GM12878 (cell line): ENCODE results near the gene HPSE2. TPM values are rescaled to one million over a fixed set of nuclear protein-coding genes. Genes with fewer than 3 reads are reported as not detected.

Source experiments
- ATAC-seq: fragments of 200-7000 bp; cut with Tn5 transposase; 3 replicates; pipeline ENCODE4 v1.9.1; 2020; ENCODE audit warnings: mild to moderate bottlenecking, moderate library complexity
- BruUV-seq: library from RNA; stranded (reverse); fragments of 400-500 nt; replicated peaks from 2 replicates; lab custom pipeline; 2021; lab: Mats Ljungman, UMichigan
- CTCF ChIA-PET: fragments of 300-600 bp; sonication (Branson Sonifier 250); formaldehyde crosslinking; extraction: SDS; loops from one replicate; lab custom pipeline; 2021; ENCODE audit warnings: inconsistent platforms; lab: Yijun Ruan, JAX
- POLR2A ChIA-PET: fragments of 350-600 bp; formaldehyde crosslinking; extraction: SDS; loops from one replicate; lab custom pipeline; 2021; ENCODE audit warnings: inconsistent platforms; lab: Charles Lee
- RAD21 ChIA-PET: fragments of 300-600 bp; sonication (Branson Sonifier 250); formaldehyde crosslinking; loops from one replicate; lab custom pipeline; 2023; ENCODE audit warnings: antibody characterized with exemption; ENCODE audit not compliant: unreplicated experiment; lab: Charles Lee
- SMC1A ChIA-PET: fragments of 300-600 bp; sonication (Branson Sonifier 250); formaldehyde crosslinking; loops from one replicate; lab custom pipeline; 2023; ENCODE audit not compliant: unreplicated experiment, uncharacterized antibody; lab: Charles Lee
- DNase-seq: peaks from one replicate; pipeline ENCODE4 v3.0.0-alpha.2; 2011; ENCODE audit warnings: low read depth, low spot score
- FAIRE-seq: peaks from 3 replicates; lab custom pipeline; 2011; peaks lifted over from hg19 to GRCh38; lab: Jason Lieb, UNC
- H2AFZ ChIP-seq: 2 replicates; pipeline ENCODE4 v1.6.0; 2011; ENCODE audit warnings: low read depth, low read length, control low read depth; ENCODE audit not compliant: control insufficient read depth
- H3K27ac ChIP-seq: 2 replicates; pipeline ENCODE4 v1.5.1; 2011; ENCODE audit warnings: control low read depth; ENCODE audit not compliant: control insufficient read depth, insufficient read depth
- H3K27me3 ChIP-seq, 2 experiments: replicated peaks in 1 of 2; 2 replicates each; pipeline versions ENCODE4 v1.6.0 to v1.6.1; 2011; ENCODE audit warnings: low read length in 1 of 2; ENCODE audit not compliant: control insufficient read depth in 2 of 2, insufficient read depth in 2 of 2
- H3K36me3 ChIP-seq, 2 experiments: 2 replicates each; pipeline ENCODE4 v1.5.1; 2011; ENCODE audit warnings: low read length in 1 of 2; ENCODE audit not compliant: control insufficient read depth in 2 of 2, insufficient read depth in 2 of 2
- H3K4me1 ChIP-seq: 2 replicates; pipeline ENCODE4 v1.6.1; 2011; ENCODE audit warnings: mild to moderate bottlenecking, low read length, moderate library complexity, mixed read lengths; ENCODE audit not compliant: control insufficient read depth, insufficient read depth
- H3K4me2 ChIP-seq: 2 replicates; pipeline ENCODE4 v1.6.0; 2011; ENCODE audit warnings: control low read depth; ENCODE audit not compliant: control insufficient read depth, insufficient read depth
- H3K4me3 ChIP-seq: fragments of 200-600 bp; sonication (generic); 2 replicates; pipeline ENCODE4 v1.5.1; 2016
- H3K79me2 ChIP-seq: 2 replicates; pipeline ENCODE4 v1.6.0; 2011; ENCODE audit warnings: low read length; ENCODE audit not compliant: control insufficient read depth, insufficient read depth
- H3K9ac ChIP-seq: 2 replicates; pipeline ENCODE4 v1.8.0; 2011; ENCODE audit warnings: low read length, control low read depth, mixed read lengths; ENCODE audit not compliant: control insufficient read depth, insufficient read depth
- H3K9me3 ChIP-seq: replicated peaks from 3 replicates; pipeline ENCODE4 v1.5.1; 2011; ENCODE audit warnings: mild to moderate bottlenecking, low read length; ENCODE audit not compliant: control insufficient read depth, insufficient read depth
- H4K20me1 ChIP-seq: 2 replicates; pipeline ENCODE4 v1.6.0; 2011; ENCODE audit not compliant: control insufficient read depth, insufficient read depth
- BCL11A ChIP-seq: IDR thresholded peaks from 2 replicates; pipeline ENCODE4 v1.6.1; 2011; ENCODE audit warnings: low read depth, low read length
- BRCA1 ChIP-seq: IDR thresholded peaks from 2 replicates; pipeline ENCODE4 v1.6.1; 2011; ENCODE audit warnings: low read depth, low read length, improper control_type of control experiment
- EED ChIP-seq: sonication (generic); IDR thresholded peaks from 2 replicates; pipeline ENCODE4 v1.6.1; 2016; ENCODE audit warnings: antibody characterized with exemption, low read depth
- ESRRA ChIP-seq: IDR thresholded peaks from 2 replicates; pipeline ENCODE4 v1.6.1; 2012; ENCODE audit warnings: mild to moderate bottlenecking, low read length, improper control_type of control experiment
- ETV6 ChIP-seq, 2 experiments: fragments of 450-650 bp in 1 of 2; IDR thresholded peaks in 1 of 2; conservative IDR thresholded peaks in 1 of 2; 2 replicates each; pipeline ENCODE4 v1.6.1; 2014; ENCODE audit warnings: antibody characterized with exemption in 1 of 2, borderline replicate concordance in 1 of 2, low read depth in 1 of 2, mild to moderate bottlenecking in 1 of 2, moderate library complexity in 1 of 2
- KAT2A ChIP-seq: conservative IDR thresholded peaks from 2 replicates; pipeline ENCODE4 v1.6.1; 2011; ENCODE audit warnings: low read depth, low read length; ENCODE audit not compliant: control insufficient read depth
- KLF5 ChIP-seq: fragments of 450-650 bp; IDR thresholded peaks from 2 replicates; pipeline ENCODE4 v1.6.1; 2014; ENCODE audit warnings: mild to moderate bottlenecking; ENCODE audit not compliant: partially characterized antibody
- RAD51 ChIP-seq: fragments of 450-650 bp; IDR thresholded peaks from 2 replicates; pipeline ENCODE4 v1.6.1; 2016; ENCODE audit warnings: moderate library complexity, mild to moderate bottlenecking, inconsistent platforms
- SREBF1 ChIP-seq: IDR thresholded peaks from 2 replicates; pipeline ENCODE4 v1.6.1; 2012; ENCODE audit warnings: mild to moderate bottlenecking, low read length
- SREBF2 ChIP-seq: IDR thresholded peaks from 2 replicates; pipeline ENCODE4 v1.6.1; 2012; ENCODE audit warnings: mild to moderate bottlenecking, low read length
- SUPT20H ChIP-seq: IDR thresholded peaks from 2 replicates; pipeline ENCODE4 v1.6.1; 2011; ENCODE audit warnings: low read depth, mild to moderate bottlenecking, low read length, moderate library complexity, borderline replicate concordance; ENCODE audit not compliant: control insufficient read depth
- SUZ12 ChIP-seq: fragments of 200-600 bp; sonication (generic); IDR thresholded peaks from one replicate; pipeline ENCODE4 v1.6.1; 2018; ENCODE audit warnings: antibody characterized with exemption, mild to moderate bottlenecking; ENCODE audit not compliant: unreplicated experiment
- TARDBP ChIP-seq: IDR thresholded peaks from 2 replicates; pipeline ENCODE4 v1.6.1; 2016; ENCODE audit warnings: borderline replicate concordance
- YBX1 ChIP-seq: fragments of 450-650 bp; IDR thresholded peaks from 2 replicates; pipeline ENCODE4 v1.6.1; 2016; ENCODE audit warnings: antibody characterized with exemption
- YY1 ChIP-seq: IDR thresholded peaks from 2 replicates; pipeline ENCODE4 v1.6.1; 2011; ENCODE audit warnings: low read depth, mild to moderate bottlenecking, low read length
- WGBS: methylation state at CpG from one replicate; pipeline ENCODE4 v1.1.6; 2016; ENCODE audit warnings: low lambda C conversion rate; ENCODE audit not compliant: insufficient replicate concordance, insufficient coverage; ENCODE audit errors: missing lambda C conversion rate; 5-methylcytosine and 5-hydroxymethylcytosine counted together
- in situ Hi-C: fragments of 300-500 bp; cut with MboI; formaldehyde crosslinking; loops from 9 replicates; pipeline ENCODE4 v1.14.3; 2018; ENCODE audit warnings: mixed read lengths
- intact Hi-C: fragments of 100-400 bp; cut with micrococcal nuclease; formaldehyde crosslinking; loops from one replicate; pipeline ENCODE4 v1.14.2; 2022; ENCODE audit not compliant: unreplicated experiment
- polyA plus RNA-seq, 11 experiments: library from polyadenylated mRNA; depleted of rRNA in 4 of 11; unstranded in 6 of 11; stranded (reverse) in 5 of 11; fragments of >200 nt; fragmentation: Nextera tagmentation in 4 of 11; fragmentation: Illumina TruSeq in 1 of 11; extraction: Ambion mirVana in 4 of 11; extraction: Trizol in 1 of 11; gene quantifications; 1 replicate in 1 of 11; 2 replicates in 10 of 11; pipeline versions ENCODE4 v1.2.1 to v1.2.3, GENCODE V29; 2011 to 2016; ENCODE audit warnings: inconsistent platforms in 2 of 11, missing spikeins in 2 of 11, low read depth in 1 of 11
- total RNA-seq, 4 experiments: library from RNA; depleted of rRNA in 3 of 4; stranded (reverse); fragments of >200 nt in 3 of 4; fragmentation: Illumina TruSeq in 1 of 4; extraction: Trizol in 1 of 4; gene quantifications; 2 replicates each; pipeline versions ENCODE4 v1.2.1 to v1.2.3, GENCODE V29; 2013 to 2021
- TF ChIP-seq, protein P1 (sequence below): IDR thresholded peaks from 2 replicates; pipeline ENCODE4 v1.6.1; 2012; ENCODE audit warnings: low read depth, low read length, improper control_type of control experiment
- TF ChIP-seq, protein P2 (sequence below): fragments of 450-650 bp; IDR thresholded peaks from 2 replicates; pipeline ENCODE4 v1.6.1; 2017; ENCODE audit warnings: mild to moderate bottlenecking, moderate library complexity
- TF ChIP-seq, protein P3 (sequence below): fragments of 450-650 bp; IDR thresholded peaks from 2 replicates; pipeline ENCODE4 v1.6.1; 2018; ENCODE audit warnings: borderline replicate concordance, mild to moderate bottlenecking; ENCODE audit not compliant: partially characterized antibody

HPSE2 gene
- total and polyA plus RNA-seq, 10 of the 15 experiments (the other 5 are each of a cell fraction or from before 2014, with no cell fraction given): 0.06 TPM; not detected in 9

DNA sequence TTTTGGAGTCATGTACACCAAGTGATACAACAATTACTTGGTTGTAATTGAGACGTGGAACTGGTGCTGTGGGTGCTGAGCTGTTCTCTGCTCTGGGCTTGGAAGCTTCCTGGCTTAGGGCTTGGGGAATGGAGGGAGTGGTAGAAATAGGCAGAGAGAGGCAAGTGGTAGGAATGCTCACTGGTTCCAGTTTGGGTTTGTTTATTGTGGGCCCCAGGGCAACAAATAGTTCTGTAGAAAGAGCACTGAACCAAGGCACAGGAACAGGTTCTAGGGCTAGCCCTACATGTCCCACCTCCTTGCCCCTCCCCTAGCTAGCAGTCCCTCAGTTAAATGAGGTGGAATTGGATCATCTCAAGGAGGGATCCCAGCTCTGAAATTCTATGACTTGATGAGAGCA, 622.2 kb downstream of the HPSE2 start (continued):
- no peak for TF ChIP-seq SUZ12

DNA sequence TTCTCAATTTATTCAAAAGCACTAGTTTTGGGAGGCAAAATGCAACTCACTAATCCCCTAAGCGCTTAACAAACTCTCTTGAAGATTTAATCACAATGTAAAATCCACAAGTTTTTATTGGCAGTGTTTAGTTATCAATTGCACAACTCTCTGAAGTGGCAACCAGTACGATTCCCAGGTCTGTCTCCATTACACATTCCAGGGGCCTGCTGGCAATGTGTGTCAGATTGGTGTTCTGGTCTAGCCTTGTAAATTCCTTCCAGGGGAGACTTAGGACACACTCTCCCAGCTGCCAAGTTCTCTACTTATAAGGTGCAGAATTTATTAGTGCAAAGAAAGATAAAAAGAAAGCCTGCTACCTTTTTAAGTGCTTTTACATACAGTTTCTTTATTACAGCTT, 624.2 kb downstream of the HPSE2 start:
- H3K79me2 ChIP-seq: no peaks in the 10 kb centered on the region
- ChIA-PET CTCF (no interaction called here), POLR2A (no interaction called here), SMC1A (no interaction called here), RAD21 (no interaction called here)
- no peak for ATAC-seq
- no peaks in the 10 kb centered on the region for H3K9me3 ChIP-seq
- H4K20me1 ChIP-seq: no peaks in the 10 kb centered on the region
- BruUV-seq: no TSS peak
- H3K4me3 ChIP-seq: no peak overlapping the region
- no peaks in the 10 kb centered on the region for H3K4me1 ChIP-seq
- no peak overlapping the region for H3K27ac ChIP-seq
- H3K36me3 ChIP-seq: no peaks in the 10 kb centered on the region
- FAIRE-seq: no peak
- DNase-seq: no peak
- H3K9ac ChIP-seq: no peak overlapping the region
- no peak overlapping the region for H3K4me2 ChIP-seq
- in situ Hi-C loops (no loop called here), intact Hi-C loops (no loop called here)
- H2AFZ ChIP-seq: no peak overlapping the region
- 24% methylated on average over 2 of the region's 2 CpGs for WGBS
- no peaks in the 10 kb centered on the region; a peak in 2 of 4 replicates for H3K27me3 ChIP-seq
- TF ChIP-seq BCL11A: no peak
- TF ChIP-seq, protein P1, sequence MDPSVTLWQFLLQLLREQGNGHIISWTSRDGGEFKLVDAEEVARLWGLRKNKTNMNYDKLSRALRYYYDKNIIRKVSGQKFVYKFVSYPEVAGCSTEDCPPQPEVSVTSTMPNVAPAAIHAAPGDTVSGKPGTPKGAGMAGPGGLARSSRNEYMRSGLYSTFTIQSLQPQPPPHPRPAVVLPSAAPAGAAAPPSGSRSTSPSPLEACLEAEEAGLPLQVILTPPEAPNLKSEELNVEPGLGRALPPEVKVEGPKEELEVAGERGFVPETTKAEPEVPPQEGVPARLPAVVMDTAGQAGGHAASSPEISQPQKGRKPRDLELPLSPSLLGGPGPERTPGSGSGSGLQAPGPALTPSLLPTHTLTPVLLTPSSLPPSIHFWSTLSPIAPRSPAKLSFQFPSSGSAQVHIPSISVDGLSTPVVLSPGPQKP: no peak
- TF ChIP-seq, protein P2, sequence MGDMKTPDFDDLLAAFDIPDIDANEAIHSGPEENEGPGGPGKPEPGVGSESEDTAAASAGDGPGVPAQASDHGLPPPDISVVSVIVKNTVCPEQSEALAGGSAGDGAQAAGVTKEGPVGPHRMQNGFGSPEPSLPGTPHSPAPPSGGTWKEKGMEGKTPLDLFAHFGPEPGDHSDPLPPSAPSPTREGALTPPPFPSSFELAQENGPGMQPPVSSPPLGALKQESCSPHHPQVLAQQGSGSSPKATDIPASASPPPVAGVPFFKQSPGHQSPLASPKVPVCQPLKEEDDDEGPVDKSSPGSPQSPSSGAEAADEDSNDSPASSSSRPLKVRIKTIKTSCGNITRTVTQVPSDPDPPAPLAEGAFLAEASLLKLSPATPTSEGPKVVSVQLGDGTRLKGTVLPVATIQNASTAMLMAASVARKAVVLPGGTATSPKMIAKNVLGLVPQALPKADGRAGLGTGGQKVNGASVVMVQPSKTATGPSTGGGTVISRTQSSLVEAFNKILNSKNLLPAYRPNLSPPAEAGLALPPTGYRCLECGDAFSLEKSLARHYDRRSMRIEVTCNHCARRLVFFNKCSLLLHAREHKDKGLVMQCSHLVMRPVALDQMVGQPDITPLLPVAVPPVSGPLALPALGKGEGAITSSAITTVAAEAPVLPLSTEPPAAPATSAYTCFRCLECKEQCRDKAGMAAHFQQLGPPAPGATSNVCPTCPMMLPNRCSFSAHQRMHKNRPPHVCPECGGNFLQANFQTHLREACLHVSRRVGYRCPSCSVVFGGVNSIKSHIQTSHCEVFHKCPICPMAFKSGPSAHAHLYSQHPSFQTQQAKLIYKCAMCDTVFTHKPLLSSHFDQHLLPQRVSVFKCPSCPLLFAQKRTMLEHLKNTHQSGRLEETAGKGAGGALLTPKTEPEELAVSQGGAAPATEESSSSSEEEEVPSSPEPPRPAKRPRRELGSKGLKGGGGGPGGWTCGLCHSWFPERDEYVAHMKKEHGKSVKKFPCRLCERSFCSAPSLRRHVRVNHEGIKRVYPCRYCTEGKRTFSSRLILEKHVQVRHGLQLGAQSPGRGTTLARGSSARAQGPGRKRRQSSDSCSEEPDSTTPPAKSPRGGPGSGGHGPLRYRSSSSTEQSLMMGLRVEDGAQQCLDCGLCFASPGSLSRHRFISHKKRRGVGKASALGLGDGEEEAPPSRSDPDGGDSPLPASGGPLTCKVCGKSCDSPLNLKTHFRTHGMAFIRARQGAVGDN: no peak
- no peak for TF ChIP-seq SREBF2
- TF ChIP-seq YY1: no peak
- TF ChIP-seq, protein P3, sequence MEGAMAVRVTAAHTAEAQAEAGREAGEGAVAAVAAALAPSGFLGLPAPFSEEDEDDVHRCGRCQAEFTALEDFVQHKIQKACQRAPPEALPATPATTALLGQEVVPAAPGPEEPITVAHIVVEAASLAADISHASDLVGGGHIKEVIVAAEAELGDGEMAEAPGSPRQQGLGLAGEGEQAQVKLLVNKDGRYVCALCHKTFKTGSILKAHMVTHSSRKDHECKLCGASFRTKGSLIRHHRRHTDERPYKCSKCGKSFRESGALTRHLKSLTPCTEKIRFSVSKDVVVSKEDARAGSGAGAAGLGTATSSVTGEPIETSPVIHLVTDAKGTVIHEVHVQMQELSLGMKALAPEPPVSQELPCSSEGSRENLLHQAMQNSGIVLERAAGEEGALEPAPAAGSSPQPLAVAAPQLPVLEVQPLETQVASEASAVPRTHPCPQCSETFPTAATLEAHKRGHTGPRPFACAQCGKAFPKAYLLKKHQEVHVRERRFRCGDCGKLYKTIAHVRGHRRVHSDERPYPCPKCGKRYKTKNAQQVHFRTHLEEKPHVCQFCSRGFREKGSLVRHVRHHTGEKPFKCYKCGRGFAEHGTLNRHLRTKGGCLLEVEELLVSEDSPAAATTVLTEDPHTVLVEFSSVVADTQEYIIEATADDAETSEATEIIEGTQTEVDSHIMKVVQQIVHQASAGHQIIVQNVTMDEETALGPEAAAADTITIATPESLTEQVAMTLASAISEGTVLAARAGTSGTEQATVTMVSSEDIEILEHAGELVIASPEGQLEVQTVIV: no peak
- no peak for TF ChIP-seq YBX1
- TF ChIP-seq ETV6 (conservative IDR thresholded peaks at IDR 0.05 in 1 of 2, IDR thresholded peaks at IDR 0.05 in 1 of 2; ENCODE audit: borderline replicate concordance in 1 of 2, low read depth in 1 of 2): no peak
- no peak for TF ChIP-seq EED
- no peak for TF ChIP-seq SREBF1
- TF ChIP-seq RAD51: no peak
- no peak for TF ChIP-seq KLF5
- no peak for TF ChIP-seq KAT2A
- no peak for TF ChIP-seq BRCA1
- no peak for TF ChIP-seq TARDBP
- TF ChIP-seq ESRRA: no peak
- no peak for TF ChIP-seq SUPT20H
